ENCODE measurements around the gene BMPR1B.
A peak's percentile ranks its signal among the peaks of the same experiment; 100 is the strongest.

BMPR1B gene

DNA sequence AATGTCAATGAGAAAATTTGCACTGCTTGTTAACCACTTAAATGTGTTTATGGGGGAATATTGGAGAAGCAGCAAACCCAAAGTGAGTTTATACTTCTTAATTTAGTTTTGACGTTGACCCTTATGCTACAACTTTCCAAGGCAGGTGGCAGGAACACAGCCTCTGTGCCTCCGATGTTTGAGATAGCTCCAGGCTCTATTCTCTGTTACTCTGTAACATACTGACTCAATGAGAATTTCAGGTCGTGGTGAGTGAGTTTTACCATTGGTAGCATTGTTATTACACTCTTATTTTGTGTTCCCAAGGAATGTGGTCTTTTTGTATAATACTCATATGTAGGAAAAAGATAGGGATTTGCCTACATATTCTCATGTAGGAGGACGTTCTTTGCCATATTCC, 210.7 kb downstream of the BMPR1B start:
- DNase-seq, result no peak

DNA sequence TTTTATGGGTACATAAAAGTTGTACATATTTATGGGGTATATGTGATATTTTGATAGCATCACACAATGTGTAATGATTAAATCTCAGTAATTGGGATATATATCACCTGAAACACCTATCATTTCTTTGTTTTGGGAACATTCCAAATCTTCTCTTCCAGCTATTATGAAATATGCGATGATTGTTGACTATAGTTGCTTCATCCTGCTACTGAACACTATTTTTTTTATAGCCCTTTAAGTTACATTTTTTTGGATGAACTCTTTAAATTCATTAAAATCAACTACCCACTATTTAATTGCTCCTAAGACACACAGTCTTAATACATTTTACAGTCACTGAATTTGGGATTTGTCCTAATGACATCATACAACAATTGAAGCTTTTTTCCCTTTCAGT, 212.9 kb downstream of the BMPR1B start:
- no peak for DNase-seq

DNA sequence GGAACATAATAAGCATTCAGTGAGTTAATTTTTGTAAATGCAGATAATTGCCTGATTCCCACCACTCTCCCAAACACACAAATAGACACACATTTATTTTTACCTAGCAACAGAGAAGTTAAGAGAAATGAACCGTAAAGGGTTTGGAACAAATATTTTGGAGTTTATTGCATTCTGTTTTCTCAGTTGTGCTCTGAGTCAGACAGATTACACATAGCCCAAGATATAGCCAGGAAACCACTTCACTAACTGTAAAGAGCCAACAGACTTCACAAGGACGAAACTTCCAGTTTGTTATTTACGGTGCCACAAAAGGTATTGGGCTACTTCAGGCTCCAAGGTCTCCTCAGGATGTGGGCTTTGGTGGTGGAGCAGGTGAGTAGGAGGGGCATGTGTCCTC, 217.0 kb downstream of the BMPR1B start:
- peak; percentile 41 for DNase-seq

DNA sequence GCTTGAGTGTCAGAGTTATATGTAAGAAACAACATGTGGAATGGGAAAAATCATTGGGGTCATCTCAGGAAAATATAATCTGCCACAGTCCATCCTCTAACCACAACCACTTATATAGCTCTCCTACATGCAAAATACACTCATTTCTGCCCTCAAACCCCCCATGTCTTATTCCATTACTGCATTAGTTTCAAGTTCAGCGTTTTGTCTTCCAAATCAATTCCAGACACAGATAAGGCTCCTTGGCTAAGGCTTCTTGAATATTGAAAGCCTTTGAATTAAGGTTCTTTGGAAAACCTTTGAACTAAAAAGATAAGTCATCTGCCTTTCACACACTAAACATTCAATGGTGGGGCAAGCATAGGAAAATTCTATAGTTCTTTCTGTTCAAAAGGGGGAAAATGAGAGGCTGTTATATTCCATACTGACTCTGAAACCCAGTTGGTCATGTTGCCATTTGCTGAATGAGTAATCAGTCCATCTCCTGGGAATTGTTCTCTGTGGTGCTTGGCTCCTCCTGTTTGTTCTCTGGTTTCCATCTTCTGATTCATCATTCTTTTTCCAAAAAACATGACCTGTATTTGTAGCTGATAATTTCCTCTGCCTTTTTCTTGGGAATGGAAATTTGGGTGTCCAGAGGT, 218.7 kb downstream of the BMPR1B start:
- peak; percentile 88 for DNase-seq

DNA sequence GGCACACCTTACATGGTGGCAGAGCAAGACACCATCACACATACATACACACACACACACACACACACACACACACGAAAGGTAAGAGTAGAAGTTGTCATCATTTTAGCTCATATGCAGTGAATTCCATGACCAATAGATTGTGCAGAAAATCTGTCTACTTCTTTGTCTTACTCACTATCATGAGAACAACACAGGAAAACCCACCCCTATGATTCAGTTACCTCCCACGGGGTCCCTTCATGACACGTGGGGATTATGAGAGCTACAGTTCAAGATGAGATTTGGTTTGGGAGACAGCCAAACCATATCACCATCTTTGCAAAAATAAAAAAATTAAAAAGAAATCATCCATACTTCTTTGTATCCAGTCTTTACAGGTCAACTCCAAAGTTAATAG, 221.1 kb downstream of the BMPR1B start:
- DNase-seq, result peak; percentile 72

DNA sequence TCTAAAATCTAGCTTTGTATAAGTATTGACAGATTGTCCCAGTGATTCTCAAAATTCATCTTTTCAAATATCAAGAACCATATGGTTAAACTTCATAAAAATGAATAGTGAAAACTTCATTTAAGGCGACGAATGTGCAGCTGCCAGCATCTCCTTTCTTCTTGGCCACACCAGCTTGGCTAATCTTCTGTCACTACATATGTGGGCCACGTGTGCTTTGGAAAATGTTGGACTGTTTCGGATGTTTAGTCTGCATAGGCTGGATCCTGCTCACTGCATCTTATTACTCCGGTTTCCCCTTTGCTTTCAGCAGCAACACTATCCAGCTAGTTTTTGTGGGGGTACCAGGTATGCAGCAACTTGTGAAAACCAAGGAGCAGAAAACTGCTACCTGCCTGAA, 221.9 kb downstream of the BMPR1B start:
- peak; percentile 15 for DNase-seq

DNA sequence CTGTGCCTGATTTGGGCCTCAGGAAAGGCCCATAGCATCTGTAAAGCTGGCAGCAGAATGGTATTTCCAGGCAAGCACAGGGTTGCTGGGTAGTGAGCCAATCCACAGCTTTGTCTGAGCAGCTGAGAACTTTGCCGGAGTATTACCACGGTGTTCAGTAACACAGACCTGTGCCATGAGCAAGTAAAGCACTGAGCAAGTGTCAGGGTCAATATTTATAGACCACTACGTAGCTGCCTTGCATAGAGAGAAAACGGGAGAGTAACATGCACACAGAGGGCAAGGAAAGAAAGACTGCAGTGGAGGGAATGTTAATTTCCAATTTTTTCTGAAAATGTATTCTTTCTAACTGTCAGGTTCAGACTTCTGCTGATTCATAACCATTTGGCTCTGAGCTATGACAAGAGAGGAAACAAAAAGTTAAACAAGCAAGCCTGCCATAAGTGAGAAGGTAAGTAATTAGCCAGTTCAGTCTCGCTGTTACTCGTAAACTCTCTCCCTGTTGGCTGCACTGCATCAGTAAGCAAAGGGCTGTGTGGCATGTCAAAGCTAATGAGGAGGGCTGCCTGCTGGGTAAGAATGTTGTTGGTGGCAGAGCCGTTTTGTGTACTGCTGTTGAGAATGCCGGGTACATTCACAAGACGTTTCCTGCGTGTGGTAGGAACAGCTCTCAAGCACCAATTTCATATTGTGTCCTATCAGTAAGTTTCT, 238.1 kb downstream of the BMPR1B start:
- peak; percentile 8 for DNase-seq

DNA sequence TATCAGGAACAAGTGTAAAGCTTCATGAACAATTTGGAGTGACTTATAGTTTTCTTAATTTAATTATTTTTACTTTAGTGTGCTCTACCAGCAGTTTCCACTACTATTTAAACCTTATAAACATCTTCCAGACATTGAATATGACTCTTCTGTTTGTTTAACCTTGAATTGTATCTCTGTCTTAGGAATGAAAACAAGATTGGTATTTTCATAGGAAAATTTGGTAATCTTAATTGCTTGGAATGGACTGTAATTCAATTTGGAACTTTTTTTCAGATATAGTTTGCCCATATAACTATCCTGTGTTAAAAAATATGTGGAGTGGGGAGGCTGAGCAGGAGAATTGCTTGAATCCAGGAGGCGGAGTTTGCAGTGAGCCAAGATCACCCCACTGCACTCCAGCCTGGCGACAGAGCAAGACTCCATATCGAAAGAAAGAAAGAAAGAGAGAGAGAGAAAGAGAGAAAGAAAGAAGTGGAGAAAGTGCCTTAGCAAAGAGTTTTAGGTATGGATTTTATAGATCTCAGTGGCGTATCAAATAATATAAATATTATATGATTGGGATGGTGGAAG, 242.4 kb downstream of the BMPR1B start:
- no peak for DNase-seq

DNA sequence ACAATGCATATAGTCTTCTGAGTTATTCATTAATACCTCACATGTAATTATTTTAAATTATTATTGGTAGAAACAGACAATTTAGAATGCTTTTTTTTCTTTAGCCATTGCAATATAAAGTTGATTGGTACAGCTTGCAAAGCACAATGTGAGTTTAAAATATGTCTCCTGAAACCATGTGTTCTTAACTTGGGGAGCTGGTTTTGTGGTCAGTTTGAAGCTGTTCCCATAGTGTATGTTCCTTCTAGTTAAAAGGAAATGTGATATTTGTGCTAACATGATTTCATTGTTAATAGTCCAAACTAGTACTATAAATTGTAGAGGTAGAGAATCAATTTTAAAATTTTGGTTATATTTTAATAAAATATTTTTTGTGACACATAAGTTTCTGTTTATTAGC, 247.2 kb downstream of the BMPR1B start:
- DNase-seq, result no peak

DNA sequence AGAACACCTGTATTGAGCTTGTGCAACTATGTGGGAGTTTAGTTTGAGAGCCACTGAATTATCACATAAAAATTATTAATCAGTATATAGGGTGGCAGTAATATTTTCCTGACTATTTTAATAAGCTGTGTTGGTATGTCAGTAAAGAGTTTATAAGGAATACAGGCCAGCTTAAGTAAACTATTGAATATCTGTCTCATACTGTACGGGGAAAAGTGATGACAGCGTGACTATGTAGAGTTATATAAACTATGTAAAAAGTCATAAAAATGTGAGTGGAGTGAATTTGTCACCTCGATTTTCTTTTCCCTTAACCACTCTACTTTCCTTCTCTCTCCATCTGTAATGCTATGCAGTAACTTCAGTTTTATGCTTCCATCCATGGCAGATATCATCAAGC, 250.2 kb downstream of the BMPR1B start:
- no peak for DNase-seq

DNA sequence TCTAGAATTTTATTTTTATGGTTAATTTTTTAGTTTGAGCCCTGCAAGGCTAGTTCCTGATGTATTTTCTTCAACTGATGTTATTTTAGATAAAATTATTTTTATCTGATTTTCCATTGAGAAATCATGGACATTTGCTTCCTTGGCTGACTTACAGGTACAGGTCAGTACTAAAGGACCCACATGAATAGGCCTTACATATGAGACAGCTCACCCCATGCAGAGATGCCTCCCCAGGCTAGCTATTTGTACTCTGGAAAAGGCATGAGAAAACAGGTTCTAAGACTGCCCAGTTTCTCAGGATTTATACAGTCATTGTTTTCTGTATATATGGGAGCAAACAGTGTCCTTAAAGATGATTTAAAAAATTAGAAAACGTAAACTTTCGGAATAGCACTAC, 255.5 kb downstream of the BMPR1B start:
- DNase-seq, result no peak

DNA sequence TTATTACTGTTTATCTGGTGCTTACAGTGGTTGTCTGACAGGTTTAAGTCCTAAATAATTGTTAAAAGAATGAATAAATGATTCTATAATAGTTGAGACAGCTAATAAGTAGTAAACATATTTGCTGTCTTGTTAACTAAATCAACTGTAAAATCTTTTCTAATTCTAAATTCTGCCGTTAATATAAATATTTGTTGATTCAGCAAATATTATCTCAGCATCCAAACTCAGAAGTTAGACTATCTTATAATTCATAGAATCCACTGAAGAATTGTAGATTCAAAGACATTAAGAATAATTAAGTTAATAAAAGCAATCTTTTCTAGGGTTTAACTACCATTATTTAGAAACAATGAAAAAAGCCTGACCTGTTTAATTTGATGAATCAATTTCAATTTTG, 256.3 kb downstream of the BMPR1B start:
- no peak for DNase-seq

DNA sequence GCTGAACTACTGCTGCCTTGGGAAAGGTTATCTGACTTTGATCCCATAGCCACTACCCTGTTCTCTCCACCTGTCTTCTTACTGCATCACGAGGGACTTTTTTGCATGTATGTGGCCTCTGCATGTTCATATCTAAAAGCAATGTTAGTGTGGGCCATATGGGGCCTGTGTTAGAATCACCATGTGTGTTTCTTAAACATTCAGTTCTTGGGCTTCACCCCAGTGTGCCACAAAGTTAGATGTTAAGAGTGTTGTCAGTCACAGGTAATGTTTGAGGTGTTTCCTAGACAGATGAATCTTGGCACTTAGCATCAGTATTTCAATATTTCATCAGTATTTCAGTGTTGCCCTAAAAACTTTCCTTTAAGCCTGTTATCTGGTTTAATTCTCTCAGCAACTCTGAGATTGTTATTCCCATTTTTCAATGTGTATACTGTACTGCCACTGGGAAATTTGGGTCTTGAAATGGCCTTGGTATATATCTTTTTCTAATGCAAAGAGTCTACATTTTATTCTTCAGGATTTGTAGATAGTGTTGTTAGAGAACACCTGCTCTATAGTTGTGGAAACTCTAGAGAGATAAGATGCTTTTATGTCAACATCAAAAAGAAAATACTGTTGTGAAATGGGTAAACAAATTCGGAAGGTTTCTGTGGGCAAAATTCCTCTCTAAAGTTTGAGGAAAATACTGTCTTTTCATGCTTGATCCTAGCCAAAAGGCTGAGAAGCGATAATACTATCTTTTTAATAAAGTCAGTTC, 259.7 kb downstream of the BMPR1B start:
- no peak for DNase-seq

DNA sequence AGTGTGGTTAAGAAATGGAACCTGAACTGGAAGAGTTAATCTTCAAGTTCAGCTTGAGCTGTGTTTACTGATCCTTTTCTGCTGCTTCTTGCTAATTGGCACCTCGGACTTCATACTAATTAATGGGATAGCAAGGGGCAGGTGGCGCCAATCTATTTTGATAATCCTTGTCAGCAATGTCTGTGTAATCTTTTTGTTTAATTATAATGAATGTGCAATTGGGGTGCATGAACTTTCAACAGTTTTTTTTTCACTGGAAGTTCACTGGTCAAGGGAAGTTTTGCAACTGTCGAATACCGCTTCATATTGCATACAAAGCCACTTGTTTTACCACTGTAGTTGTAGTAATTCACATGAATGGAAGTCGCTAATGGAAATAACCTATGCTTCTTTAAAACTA, 261.0 kb downstream of the BMPR1B start:
- DNase-seq, result no peak

DNA sequence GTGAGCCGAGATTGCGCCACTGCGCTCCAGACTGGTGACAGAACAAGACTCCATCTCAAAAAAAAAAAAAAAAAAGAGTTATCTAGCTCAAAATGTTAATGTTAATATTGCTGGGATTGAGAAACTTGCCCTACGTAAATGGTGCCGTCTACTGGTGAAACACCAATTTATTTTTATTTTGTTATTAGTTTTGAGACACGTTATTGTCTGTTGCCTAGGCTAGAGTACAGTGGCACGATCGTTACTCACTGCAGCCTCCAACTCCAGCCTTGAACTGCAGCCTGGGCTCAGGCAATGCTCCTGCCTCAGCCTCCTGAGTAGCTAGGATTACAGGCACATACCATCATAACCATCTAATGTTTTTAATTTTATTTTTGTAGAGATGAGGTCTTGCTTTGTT, 262.8 kb downstream of the BMPR1B start:
- no peak for DNase-seq

DNA sequence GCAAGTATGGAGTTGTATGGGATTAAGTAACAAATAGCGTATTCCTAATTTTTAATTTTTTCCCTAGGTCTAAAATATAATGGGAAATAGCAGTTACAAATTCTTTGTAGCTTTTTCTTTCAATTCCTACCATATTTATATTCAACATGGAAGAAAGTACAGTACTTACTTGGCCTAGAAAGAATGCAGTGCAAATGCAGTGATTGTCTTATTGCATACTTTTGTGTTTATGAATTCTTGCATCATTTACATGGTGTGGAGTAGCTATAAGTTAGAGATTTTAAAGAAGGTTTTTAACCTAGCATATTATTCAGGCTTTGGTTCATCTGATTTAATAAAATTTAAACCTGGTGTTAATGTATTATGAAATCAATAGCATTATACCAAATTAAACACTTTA, 263.3 kb downstream of the BMPR1B start:
- peak; percentile 58 for DNase-seq

DNA sequence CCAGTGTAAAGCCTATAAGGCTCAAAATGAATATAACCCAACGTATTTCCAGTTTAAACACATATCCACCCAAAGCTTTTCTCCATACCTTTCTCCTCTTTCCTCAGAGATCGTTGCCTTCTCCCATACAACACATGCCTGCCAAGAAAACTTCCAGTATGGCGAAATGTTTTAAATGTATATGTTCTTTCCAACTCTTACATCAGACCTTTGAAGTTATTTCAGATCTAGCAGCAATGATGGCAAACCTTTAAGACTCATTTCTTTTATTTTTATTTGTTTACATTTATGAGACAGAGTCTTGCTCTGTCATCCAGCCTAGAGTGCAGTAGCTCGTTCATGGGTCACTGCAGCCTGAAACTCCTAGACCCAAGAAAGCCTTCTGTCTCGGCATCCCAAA, 265.4 kb downstream of the BMPR1B start:
- DNase-seq, result peak; percentile 31

DNA sequence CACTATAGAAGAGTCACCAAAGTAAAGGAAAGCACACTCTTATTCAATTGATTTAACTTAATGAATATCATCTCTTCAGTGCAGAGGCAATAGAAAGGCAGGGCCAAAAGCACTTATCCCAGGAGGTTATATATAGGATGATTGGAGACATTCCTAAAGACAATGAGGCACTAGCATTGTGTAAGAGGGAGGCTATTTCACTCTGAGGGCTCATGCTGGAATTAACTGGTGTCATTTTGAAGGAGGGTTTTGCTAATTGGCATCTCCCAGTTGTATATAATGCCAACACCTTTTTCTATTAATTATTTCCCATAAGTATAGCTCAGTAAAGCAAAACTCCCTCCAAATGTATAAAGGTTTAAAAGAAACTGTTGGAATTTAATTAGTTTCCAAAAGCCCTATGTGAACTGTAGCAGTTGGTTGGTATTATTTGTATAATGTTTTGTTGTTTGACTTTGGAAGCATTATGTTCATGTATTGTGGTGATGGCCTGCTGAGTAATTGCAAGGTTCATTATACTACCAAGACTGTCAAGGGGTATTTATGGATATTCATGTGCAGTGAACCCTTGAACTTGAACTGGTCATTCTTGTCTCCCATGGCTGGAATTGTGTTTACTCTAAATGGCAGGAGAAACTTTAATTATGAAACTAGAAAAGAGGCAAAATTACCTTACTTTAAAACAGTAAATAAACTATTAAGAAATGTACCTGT, 270.3 kb downstream of the BMPR1B start:
- no peak for DNase-seq

DNA sequence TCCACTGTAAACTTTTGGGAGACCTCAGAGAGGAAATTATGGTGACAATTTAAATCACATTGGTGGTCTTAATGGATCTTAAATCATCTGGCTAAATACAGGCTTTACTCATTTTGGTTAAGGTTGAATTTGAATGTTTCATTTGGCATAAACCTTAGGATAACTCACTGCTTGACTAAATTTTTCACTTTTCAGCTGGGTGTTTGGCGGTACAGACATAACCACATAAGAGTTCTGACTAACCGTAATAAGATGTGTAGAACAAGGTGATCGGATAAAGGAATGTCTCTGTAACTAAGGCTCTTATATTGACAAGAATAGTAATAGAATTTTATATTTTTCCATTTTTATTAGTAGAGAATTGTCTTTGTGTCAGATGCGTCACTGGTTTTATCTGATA, 281.0 kb downstream of the BMPR1B start:
- peak; percentile 6 for DNase-seq

DNA sequence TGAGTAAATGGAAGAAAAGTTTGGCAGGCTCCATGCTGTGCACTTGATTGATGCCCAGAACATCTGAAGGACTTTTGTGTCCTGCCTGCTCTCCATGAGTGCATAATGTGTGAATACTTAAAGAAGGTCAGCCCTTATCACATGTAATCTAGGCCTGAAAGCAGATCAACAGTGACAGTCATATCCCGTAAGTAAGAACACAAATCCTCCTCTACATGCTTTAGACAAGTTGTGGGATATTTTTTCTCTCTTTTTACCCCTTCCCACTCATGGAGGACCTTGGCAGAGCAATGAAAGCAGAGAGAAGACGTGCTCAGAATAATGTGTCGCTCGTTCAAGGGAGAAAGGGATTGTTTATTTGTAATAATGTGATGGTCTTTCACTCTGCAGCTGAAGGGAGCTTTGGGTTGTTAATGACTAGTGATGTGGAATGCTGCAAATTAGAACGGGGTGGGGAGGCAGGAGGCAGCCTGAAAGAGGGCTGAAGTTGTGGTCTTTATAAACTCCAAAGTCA, 286.6 kb downstream of the BMPR1B start:
- no peak for DNase-seq

DNA sequence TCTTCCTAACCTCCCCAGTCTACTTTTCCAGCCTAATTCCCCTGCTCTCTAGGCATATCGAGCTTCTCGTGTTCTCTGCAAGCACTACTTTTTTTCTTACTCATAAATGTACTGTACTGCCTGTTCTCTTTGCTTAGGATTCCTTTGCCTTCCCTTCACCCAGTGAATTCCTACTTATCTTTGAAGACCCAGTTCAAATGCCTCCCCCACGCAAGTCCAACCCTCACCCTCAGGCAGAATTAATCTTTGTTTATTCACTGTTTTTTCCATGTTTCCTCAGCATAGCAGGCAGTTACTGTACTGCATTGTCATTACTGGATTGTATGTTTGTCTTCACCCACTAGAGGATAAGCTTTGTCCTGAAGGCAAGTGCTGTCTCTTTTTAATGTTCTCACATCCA, 287.7 kb downstream of the BMPR1B start:
- no peak for DNase-seq

DNA sequence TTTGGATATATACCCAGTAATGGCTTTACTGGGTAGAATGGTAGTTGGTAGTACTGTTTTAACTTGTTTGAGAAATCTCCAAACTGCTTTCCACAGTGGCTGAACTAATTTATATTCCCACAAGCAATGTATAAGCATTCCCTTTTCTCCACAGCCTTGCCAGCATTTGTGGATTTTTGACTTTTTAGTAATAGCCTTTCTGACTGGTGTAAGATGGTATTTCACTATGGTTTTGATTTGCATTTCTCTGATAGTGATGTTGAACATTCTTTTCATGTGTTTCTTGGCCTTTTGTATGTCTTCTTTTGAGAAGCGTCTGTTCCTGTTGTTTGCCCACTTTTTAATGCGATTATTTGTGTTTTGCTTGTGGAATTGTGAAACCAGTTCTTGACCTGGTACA, 290.5 kb downstream of the BMPR1B start:
- DNase-seq, result peak; percentile 24
